Measurements from ENCODE around the gene ADCY6. TPM values are rescaled to one million over a fixed set of nuclear protein-coding genes. Genes with fewer than 3 reads are reported as not detected.
A peak's percentile ranks its signal among the peaks of the same experiment; 100 is the strongest.
"Not testable (repeated sequence)": the region's sequence is repeated elsewhere in the genome, so short reads cannot be mapped to it uniquely, and the experiment has no call there.

Gene ADCY6
- total RNA-seq, 1 donor: 30.8 TPM

GRCh38 chr12:48739618-48740269 lies 49.1 kb downstream of the ADCY6 start:
- Histone ChIP-seq H3K27me3 (ENCODE audit: insufficient read depth, low read length) (peaks cover 6% of the 10 kb centered on the region), H4K20me1 (ENCODE audit: insufficient read depth, low read length) (no peaks in the 10 kb centered on the region), H3K9me3 (ENCODE audit: low read depth, low read length) (no peaks in the 10 kb centered on the region), H3K79me2 (ENCODE audit: insufficient read depth, low read length) (no peaks in the 10 kb centered on the region), H3K36me3 (ENCODE audit: insufficient read depth, low read length) (no peaks in the 10 kb centered on the region), H2AFZ (ENCODE audit: low read length) (no peak overlapping the region), H3K4me3 (ENCODE audit: insufficient read depth, low read length) (no peak overlapping the region), H3K4me2 (ENCODE audit: insufficient read depth, low read length) (no peak overlapping the region), H3K27ac (ENCODE audit: low read depth, low read length) (no peak overlapping the region), H3K4me1 (ENCODE audit: insufficient read depth, low read length) (no peaks in the 10 kb centered on the region)
- no peak for TF ChIP-seq CTCF (IDR thresholded peaks at IDR 0.05; ENCODE audit: extremely low read depth, low read depth, low read length)
- DNase-seq (ENCODE audit: insufficient read length, low spot score, missing footprints): no peak

GRCh38 chr12:48736456-48736855 lies 52.4 kb downstream of the ADCY6 start:
- no peaks in the 10 kb centered on the region for H3K9me3 ChIP-seq (ENCODE audit: low read depth, low read length)
- no peaks in the 10 kb centered on the region for H3K36me3 ChIP-seq (ENCODE audit: insufficient read depth, low read length)
- no peak overlapping the region for H3K4me2 ChIP-seq (ENCODE audit: insufficient read depth, low read length)
- no peak for DNase-seq (ENCODE audit: insufficient read length, low spot score, missing footprints)
- no peaks in the 10 kb centered on the region for H4K20me1 ChIP-seq (ENCODE audit: insufficient read depth, low read length)
- no peak overlapping the region for H3K27ac ChIP-seq (ENCODE audit: low read depth, low read length)
- peaks cover 6% of the 10 kb centered on the region for H3K27me3 ChIP-seq (ENCODE audit: insufficient read depth, low read length)
- TF ChIP-seq CTCF (IDR thresholded peaks at IDR 0.05; ENCODE audit: extremely low read depth, low read depth, low read length): no peak
- no peaks in the 10 kb centered on the region for H3K79me2 ChIP-seq (ENCODE audit: insufficient read depth, low read length)
- H2AFZ ChIP-seq (ENCODE audit: low read length): no peak overlapping the region
- no peak overlapping the region for H3K4me3 ChIP-seq (ENCODE audit: insufficient read depth, low read length)
- H3K4me1 ChIP-seq (ENCODE audit: insufficient read depth, low read length): no peaks in the 10 kb centered on the region

- Histone ChIP-seq H3K9me3 (ENCODE audit: low read depth, low read length) (no peaks in the 10 kb centered on the region), H3K4me3 (ENCODE audit: insufficient read depth, low read length) (no peak overlapping the region), H3K79me2 (ENCODE audit: insufficient read depth, low read length) (no peaks in the 10 kb centered on the region), H3K4me1 (ENCODE audit: insufficient read depth, low read length) (no peaks in the 10 kb centered on the region), H2AFZ (ENCODE audit: low read length) (no peak overlapping the region), H4K20me1 (ENCODE audit: insufficient read depth, low read length) (no peaks in the 10 kb centered on the region), H3K27ac (ENCODE audit: low read depth, low read length) (no peak overlapping the region), H3K4me2 (ENCODE audit: insufficient read depth, low read length) (no peak overlapping the region), H3K36me3 (ENCODE audit: insufficient read depth, low read length) (no peaks in the 10 kb centered on the region), H3K27me3 (ENCODE audit: insufficient read depth, low read length) (no peaks in the 10 kb centered on the region)
- DNase-seq (ENCODE audit: insufficient read length, low spot score, missing footprints): no peak
- TF ChIP-seq CTCF (IDR thresholded peaks at IDR 0.05; ENCODE audit: extremely low read depth, low read depth, low read length): no peak
These were observed 60.1 kb downstream of the ADCY6 start for GRCh38 chr12:48728807-48729206.

GRCh38 chr12:48720737-48721136 lies 68.2 kb downstream of the ADCY6 start:
- not testable (repeated sequence) for H3K36me3 ChIP-seq (ENCODE audit: insufficient read depth, low read length); H3K27ac ChIP-seq (ENCODE audit: low read depth, low read length); H3K27me3 ChIP-seq (ENCODE audit: insufficient read depth, low read length); H3K4me1 ChIP-seq (ENCODE audit: insufficient read depth, low read length); H3K4me2 ChIP-seq (ENCODE audit: insufficient read depth, low read length); H3K9me3 ChIP-seq (ENCODE audit: low read depth, low read length); DNase-seq (ENCODE audit: insufficient read length, low spot score, missing footprints); H4K20me1 ChIP-seq (ENCODE audit: insufficient read depth, low read length); H2AFZ ChIP-seq (ENCODE audit: low read length); H3K79me2 ChIP-seq (ENCODE audit: insufficient read depth, low read length); H3K4me3 ChIP-seq (ENCODE audit: insufficient read depth, low read length)

- H3K27me3 ChIP-seq (ENCODE audit: insufficient read depth, low read length); H3K4me2 ChIP-seq (ENCODE audit: insufficient read depth, low read length); H3K27ac ChIP-seq (ENCODE audit: low read depth, low read length); H3K9me3 ChIP-seq (ENCODE audit: low read depth, low read length); H3K36me3 ChIP-seq (ENCODE audit: insufficient read depth, low read length); H3K4me1 ChIP-seq (ENCODE audit: insufficient read depth, low read length); H3K4me3 ChIP-seq (ENCODE audit: insufficient read depth, low read length); H2AFZ ChIP-seq (ENCODE audit: low read length): not testable (repeated sequence)
- Histone ChIP-seq H4K20me1 (ENCODE audit: insufficient read depth, low read length) (peaks cover 11% of the 10 kb centered on the region), H3K79me2 (ENCODE audit: insufficient read depth, low read length) (peaks cover 13% of the 10 kb centered on the region)
- peak; percentile 3 for DNase-seq (ENCODE audit: insufficient read length, low spot score, missing footprints)
These were observed 68.7 kb downstream of the ADCY6 start for GRCh38 chr12:48720171-48720570.

GRCh38 chr12:48719002-48719401 lies 69.9 kb downstream of the ADCY6 start:
- Histone ChIP-seq H3K79me2 (ENCODE audit: insufficient read depth, low read length) (peaks cover 25% of the 10 kb centered on the region), H3K4me1 (ENCODE audit: insufficient read depth, low read length) (peaks cover 17% of the 10 kb centered on the region), H4K20me1 (ENCODE audit: insufficient read depth, low read length) (peaks cover 17% of the 10 kb centered on the region)
- H2AFZ ChIP-seq (ENCODE audit: low read length); H3K9me3 ChIP-seq (ENCODE audit: low read depth, low read length); H3K4me3 ChIP-seq (ENCODE audit: insufficient read depth, low read length); H3K27me3 ChIP-seq (ENCODE audit: insufficient read depth, low read length); H3K4me2 ChIP-seq (ENCODE audit: insufficient read depth, low read length); DNase-seq (ENCODE audit: insufficient read length, low spot score, missing footprints); H3K36me3 ChIP-seq (ENCODE audit: insufficient read depth, low read length); H3K27ac ChIP-seq (ENCODE audit: low read depth, low read length): not testable (repeated sequence)

Data from osteoblast (primary cell).